Kidney tubule cell (primary cell): Measurements from ENCODE around the gene ABTB2.
A peak's percentile ranks its signal among the peaks of the same experiment; 100 is the strongest.

ENCODE experiments used
- DNase-seq: peaks from one replicate; pipeline ENCODE4 v3.0.0-alpha.2; 2018; ENCODE audit warnings: low spot score

ABTB2 gene

DNA sequence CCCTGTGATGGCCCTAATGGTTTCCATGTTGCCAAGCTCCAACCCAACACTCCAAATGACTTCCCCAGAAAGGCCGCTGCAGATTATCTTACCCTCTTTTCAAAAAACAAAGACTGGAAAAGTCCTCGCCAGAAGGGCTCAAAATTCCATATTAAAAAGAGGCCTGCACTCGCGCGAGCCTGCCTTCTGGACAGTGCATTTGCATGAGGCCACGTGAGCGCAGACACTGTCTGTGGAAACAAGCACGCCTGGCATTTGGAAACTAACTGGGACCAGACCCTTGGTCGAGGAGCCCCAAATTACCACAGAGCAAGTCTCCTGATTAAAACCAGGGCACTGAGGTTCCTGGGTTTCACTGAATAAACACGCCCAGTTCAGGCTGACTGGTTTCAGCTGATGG, 42.9 kb downstream of the ABTB2 start:
- DNase-seq, result no peak

DNA sequence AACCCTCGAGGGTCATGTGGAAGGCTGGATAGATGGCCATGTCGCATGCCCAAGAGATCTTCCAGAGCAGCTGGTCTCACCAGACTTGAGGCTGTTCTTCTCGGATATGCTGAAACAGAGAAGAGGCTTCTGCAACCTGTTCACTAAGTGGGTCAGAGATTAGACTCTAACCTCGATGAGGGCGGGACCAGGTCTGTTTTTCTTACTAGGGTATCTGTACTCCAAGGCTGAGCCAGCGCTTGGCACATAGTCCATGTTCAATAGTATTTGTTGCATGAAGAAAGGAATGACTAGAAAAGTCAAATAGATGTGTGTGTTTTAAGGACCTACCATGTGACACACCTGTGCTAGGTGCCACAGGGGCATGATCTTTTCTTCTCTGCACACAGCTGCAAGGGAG, 43.6 kb downstream of the ABTB2 start:
- no peak for DNase-seq

DNA sequence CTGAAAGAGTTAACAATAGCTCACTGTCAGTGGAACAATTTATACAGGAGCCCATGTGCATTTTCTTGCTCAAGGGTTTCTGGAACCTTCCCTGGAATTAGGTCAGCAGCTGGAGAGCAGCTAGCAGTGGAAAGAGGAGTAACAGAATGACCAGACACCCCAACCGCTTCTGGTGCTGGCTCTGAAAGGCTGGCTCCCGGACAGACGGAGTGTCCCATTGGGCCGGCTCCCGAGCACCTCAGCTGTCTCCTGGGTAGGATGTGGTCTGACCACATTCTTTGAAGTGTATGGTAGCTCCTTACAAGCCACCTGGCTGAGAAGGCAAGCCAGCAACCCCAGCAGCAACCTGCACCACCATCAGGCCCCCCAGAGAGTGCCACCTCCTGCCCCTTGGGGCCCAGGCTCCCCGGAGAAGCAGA, 44.7 kb downstream of the ABTB2 start:
- DNase-seq, result no peak

DNA sequence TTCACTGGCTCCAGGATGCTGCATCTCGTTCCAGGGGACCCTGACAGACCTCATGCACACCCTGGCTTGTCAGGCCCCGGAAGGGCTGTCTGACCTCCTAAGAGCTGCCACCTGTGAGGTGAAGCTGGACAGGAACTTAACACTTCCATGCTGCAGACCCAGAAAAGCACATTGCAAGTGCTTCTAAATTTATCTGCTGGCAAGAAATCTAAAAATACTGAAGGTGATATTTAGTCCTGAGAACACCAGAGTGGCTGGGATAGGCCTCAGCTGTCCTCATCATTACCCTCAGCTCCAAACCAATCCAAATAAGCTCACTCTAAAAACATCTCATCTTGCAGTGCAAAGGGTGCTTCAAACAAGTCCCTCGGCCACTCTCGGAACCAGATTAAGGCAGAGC, 46.7 kb downstream of the ABTB2 start:
- no peak for DNase-seq

DNA sequence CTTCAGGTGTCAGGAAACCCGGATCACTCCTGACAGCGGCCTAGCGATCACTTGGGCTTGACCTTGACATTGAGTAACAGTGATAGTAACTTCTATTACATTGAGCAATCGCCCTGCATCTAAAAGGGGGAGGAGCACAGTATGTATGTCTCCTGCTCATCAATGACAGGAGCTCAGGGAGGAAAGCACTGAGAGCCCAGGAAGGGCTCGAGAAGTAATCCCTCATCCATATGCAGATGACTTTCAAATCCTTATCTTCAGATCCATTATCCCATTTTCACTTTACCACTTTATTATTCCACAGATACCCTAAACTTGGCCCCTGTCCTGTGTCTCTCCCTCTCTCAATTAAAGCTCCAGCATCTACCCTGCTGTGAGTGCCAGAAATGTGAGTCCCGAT, 47.8 kb downstream of the ABTB2 start:
- DNase-seq, result no peak

DNA sequence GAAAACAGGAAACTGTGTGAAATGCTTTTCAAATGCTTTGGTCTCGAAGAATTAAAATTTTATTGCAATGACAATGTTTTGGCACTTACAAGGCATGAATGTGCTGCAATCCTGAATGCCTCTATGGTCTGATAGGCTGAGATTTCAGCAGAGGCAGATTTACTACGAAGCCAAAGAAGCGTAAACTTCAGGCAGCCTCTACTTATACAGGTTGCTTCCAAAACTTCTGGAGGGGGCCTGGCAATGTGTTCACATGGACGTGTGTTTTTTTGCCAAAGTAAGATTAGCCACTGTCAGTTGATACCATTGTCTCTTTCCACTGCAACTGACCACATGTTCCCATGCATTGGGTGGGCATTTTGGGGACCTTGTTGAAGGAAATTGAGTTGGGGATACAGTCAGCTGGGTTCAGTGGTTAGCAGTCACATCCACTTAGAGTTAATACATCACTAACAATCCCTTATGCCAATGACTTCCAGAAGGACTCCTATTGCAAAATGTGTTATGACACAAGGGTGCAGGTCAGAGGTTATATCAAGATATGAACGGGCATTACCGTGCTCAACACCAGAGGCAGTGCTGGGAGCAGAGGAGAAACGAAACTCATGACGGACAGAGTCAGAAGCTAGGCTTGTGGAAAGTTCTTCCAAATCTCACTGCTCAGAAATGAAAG, 48.8 kb downstream of the ABTB2 start:
- peak; percentile 62 for DNase-seq

DNA sequence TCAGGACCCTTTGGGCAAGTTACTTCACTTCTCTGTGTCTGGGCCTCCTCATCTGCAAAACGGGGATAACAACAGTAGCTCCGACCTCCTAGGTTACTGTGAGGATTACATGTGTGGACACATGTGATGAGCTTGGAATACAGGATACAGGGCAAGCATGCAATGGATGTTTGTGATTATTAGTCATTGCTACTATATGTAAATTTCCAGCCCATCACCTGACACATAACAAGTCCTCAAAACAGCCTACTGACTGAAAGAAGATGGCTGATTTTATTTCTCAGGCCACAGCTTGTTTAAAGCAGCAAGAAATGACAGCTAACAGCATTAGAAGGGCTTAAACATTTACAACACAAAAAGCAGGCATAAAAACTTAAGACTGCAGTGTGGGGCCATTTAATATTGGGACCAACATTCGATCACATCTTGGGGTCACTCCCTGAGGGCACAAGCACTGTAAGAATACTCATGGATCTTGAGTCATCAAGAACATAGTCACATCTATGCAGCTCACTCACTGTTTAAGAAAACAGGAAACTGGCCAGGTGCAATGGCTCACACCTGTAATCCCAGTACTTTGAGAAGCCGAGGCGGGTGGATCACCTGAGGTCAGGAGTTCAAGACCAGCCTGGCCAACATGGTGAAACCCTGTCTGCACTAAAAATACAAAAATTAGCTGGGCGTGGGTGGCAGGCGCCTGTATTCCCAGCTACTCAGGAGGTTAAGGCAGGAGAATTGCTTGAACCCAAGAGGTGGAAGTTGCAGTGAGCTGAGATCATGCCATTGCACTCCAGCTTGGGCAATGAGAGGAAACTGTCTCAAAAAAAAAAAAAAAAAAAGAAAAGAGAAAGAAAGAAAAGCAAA, 49.5 kb downstream of the ABTB2 start:
- DNase-seq, result peak; percentile 83

DNA sequence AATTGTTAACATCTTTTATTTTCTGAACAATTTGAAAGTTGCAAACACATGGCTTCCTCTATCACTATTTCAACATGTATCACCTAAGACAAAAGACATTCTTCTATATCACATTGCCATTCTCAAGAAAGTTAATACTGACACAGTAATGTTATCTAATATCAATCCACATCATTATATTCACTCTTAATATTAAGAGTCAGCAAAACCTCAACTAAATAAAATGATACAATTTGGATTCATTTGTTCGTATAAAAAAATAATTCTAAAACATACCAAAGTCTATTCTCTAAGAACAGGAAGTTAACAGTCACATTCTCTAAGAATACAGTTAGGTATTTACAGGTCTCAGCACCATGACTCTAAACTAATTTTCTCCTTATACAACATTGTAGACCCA, 52.0 kb downstream of the ABTB2 start:
- no peak for DNase-seq

DNA sequence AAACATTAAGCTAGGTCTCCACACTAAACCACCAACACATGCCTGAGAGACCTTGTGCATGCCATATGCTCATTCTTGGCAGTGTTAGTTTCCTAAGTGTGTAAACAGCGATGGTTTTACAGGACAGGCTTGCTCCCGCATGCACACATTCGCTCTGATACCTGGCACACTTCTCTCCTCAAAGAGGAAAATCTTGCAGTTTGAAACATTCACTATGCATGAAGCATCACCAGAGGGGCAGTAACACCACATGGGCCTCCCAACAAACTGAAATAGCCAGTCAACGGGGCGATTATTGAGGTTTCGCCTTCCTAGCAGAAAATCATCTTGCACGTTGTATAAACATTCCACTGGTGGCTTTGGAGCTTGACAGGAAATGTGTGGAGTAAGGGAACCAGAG, 52.6 kb downstream of the ABTB2 start:
- DNase-seq, result peak; percentile 37

DNA sequence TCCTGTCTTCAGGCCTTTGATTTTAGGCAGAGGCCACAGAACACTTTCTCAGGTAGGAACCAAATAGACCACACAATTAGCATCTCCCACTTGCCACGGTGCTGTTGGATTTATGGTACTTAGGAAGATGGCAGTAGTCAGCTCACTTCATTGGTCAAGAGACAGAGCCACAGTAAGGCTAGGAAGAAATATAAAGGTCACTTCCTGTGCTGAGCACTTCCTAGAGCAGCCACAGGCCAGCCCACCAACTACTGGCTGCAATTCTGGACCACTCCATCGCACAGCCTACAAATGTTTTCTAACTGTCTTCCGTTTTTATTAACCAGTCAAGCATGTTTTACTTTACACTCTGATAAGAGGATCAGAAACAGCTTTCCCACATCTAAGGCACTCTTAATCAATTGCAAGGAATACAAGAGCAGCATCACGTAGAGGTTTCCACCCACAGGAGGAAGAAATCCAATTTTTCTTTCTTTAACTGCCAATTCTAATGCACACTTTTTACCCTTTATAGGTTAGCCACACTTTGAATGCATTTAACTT, 54.7 kb downstream of the ABTB2 start:
- peak; percentile 41 for DNase-seq

DNA sequence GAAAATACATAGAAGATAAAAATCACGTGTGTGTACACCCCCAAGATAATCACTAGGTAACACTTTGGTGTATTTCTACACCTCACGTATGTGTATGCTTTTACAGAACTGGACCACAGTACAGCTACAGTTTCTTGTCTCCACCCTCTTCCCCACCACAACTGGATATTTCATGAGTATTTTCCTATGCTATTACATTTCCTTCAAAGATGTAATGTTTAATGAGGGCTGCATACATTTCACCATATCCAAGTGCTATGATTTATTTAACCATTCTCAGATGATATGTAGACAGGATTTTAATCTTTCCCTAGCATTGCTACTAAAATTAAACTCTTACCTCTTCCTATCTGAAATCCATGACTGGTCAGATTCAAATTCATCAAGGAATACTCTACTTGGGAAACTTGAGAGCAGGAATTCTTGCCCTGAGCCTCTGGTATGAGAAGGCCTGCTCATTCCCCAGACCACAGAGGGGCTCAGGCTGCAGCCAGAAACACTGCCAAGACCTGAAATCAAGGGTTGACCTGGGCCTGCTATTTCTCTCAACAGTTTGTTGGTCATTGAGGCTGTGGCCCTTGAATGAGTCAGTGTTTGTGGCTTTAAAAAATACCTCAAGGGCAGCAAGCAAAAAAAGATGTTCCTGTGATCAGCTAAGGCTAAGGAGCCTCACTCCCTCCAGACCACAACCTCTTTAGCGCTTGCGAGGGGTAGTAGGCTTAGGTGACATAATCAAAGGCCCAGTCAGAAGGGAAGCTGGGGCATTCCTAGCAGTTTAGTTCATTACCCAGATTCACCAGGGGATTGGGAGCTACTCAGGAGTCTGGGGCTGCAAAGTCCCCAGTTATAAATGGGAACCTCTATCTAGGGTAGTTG, 55.5 kb downstream of the ABTB2 start:
- DNase-seq, result peak; percentile 100

DNA sequence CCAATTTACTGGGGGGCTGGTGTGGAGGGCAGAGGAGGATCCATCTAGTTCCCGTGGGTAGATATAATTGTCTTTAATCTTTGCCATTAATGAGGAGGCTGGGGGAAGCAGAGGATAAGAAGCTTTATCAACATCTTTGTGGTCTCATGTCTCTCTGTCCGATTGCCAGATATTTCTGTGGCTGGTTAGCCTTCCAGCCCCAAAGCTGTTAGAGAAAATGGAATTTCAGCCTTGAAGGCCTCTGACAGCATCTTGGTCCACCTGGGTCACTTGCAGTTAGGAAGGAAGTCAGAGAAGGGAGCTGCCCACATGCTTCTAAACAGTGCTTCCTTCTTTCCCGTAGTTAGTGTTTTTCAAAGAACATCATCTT, 56.9 kb downstream of the ABTB2 start:
- DNase-seq, result no peak

DNA sequence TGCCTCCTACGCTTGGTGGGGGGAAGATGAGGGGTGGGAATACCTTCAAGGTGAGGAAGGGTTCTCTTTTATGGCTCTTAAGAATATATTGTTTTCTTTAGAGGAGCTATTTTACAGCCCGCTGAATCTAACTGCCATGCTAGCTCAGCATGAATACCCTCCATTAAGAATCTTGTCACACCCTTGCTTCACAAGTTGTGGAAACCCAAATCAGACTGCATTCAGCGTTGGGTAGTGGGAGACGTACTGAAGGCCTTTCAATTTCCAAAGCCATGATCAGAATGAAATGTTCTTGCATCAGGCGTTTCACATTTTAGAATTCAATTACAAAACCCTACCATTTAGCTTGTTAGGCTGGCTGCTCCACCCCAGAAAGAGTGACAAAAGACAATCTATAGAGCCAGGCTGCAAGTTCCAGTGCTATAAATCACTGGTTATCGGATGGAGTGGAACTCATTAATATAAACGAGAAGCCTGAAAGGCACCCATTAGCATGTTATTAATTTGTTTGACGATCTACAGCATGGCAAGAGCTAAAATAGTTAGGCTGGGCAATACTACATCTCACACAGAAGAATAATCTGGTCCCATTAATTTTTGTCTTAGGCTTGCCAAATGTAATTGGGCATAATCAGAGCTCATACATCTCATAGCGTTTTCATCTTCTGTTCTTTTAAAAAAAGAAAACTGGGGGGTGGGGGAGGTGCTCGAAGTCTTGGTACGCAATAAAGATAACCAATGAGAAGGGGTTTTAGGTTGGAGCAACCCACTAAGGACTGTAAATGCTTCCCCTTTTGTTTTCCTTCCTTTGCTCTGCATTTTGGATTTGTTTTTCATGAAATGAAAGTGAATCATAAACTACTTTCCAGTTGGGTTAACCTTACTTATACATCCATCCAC, 57.5 kb downstream of the ABTB2 start:
- DNase-seq, result no peak

DNA sequence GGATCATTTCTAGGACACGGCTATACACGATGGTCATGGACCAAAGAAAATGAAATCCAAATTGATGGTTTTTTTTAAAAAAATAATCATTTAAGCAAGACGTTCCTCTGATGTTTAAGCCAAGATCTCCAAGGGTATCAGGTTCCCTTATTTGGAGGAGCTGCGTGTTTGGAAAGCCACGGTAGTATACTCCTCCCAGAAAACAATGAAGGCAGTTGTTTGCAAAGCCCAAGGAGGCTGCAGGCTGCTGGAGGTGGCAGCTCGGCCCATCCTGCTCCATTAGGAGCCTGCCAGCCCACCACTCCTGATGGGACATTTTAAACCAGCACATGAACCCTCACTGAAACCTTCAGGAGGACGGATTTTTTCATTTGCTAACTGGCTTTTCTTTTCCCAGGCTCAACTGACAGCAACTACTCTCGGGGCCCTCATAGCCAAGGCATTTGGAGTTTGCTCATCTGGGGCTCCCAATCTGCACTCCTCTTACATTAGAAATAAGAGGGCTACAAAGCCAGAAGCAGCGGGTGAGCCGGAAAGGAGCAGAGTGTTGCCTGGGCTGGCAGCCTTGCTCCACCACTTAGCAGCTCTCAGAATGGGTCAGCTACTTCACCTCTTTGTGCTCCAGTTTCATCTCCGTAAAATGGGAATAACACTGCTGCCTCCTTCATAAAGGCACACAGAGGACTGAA, 58.4 kb downstream of the ABTB2 start:
- DNase-seq, result no peak

DNA sequence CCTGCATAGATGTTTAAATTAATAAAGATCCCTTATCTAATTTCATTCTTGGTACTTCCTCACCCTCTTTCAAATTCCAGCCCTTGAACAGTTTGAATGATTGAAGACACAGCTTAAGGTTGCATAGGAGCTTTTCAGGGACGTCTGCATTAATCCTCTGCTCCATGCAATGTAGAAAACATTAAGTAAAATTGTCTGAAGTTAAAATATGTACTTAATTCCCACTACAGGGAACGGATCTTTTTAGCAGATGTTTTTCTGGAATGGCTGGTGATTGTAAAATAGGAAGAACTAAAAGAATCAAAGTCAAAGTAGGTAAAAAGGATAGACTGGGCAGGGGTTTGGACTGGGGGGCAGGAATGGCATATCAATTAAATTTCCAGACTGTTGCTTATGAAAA, 58.9 kb downstream of the ABTB2 start:
- no peak for DNase-seq

DNA sequence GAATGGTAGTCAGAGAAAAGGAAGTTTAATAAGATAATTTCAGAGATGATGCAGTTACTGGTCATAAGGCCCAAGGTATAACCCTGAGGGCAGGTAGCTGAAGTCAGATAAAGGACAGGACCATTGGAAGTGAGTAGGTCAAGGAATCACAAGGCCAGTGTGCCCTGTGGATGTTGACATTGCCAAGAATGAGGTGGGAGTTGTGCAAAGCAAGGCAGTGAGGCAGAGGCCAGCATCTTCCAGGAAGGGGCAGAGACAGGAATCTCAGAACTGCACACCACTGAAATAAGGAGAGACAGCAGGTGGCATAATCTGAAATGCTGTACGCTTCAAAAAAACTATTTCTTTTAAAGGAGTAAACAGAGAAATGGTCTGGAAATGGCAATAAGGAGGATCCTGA, 61.4 kb downstream of the ABTB2 start:
- DNase-seq, result no peak

DNA sequence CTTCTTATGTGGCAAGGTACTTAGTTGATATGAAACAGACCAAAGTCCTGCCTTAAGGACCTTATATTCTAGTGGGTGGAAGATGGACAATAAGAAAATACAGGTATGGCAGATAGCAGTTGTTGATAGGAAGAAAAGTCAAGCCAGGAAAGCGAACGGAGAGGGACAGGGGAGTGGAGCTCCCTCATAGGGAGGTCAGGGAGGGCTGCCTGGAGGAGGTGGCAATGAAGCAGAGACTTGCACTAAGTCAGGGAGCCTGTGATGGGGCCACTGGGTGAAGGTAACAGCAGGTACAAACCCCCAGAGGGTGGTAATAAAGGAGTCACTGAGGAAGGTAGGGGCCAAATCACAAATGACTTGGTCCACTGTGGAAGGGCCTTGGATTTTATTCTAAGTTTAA, 65.3 kb downstream of the ABTB2 start:
- DNase-seq, result no peak

DNA sequence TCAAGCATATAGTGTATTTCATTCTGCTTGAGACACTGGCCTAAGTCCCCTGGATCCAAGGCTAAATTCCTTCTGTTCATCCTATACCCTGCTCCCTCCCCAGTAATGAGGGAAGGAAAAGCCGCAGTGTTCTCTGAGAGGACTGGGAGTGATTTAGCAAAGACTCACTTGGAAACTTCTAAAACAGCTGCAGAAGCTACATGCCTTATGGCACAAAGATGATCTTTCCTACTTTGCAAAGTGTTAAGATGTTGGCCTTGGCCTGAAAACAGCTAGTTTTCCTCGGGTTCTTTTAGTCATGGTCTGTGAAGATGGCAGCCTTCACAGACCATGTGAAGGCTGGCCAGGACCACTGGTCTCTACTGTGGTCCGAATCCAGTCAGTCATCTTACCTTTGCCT, 65.7 kb downstream of the ABTB2 start:
- DNase-seq, result no peak

DNA sequence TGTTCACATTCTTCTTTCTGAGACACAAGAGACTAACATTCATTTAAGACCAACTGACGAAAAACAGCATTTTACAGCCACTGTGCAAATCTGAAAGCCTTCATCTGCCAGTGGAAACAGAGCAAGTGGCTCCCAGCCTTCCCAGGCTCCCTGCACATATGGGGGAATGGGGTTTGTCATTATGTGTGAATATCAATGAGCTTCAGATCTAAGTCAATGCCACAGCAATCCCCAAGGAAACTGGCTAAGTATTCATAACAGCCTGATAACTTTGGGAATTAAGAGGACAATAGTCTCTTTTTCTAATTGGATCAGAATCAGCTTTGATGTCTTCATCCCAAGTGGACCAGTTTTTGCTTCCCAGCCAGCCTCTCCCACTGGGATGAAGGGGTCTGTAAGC, 66.9 kb downstream of the ABTB2 start:
- no peak for DNase-seq

DNA sequence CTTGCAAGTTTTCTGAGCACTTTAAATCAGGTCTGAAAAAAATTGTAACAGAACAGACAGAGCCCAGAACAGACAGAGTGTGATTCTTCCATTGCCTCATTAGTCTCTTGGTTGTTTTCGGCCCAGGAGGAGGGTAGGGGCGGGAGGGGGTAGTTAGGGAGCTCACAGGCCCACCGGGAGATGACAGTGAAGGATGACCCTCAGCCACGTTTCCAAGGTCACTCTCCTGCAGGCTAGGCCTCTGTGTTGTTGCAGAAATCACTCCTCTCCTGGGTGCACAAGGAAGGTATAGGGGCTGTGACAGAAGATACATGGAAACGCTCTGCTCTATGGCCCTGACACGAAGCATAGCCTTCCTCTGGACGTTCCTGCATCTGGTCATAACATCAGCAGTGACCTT, 69.3 kb downstream of the ABTB2 start:
- no peak for DNase-seq
